B cell (primary cell): Measurements from ENCODE around the gene TAS2R20.
"Not testable (repeated sequence)": the region's sequence is repeated elsewhere in the genome, so short reads cannot be mapped to it uniquely, and the experiment has no call there.

Experiments used
- EZH2 ChIP-seq: IDR thresholded peaks from 2 replicates; pipeline ENCODE4 v1.6.1; 2012; ENCODE audit warnings: borderline replicate concordance, low read depth, mild to moderate bottlenecking, moderate library complexity, low read length; ENCODE audit not compliant: insufficient read depth, poor library complexity, severe bottlenecking
- TF ChIP-seq, protein P1 (sequence below): fragments of 200-600 bp; IDR thresholded peaks from one replicate; pipeline ENCODE4 v1.8.0; 2022; ENCODE audit warnings: antibody characterized with exemption, mild to moderate bottlenecking

DNA sequence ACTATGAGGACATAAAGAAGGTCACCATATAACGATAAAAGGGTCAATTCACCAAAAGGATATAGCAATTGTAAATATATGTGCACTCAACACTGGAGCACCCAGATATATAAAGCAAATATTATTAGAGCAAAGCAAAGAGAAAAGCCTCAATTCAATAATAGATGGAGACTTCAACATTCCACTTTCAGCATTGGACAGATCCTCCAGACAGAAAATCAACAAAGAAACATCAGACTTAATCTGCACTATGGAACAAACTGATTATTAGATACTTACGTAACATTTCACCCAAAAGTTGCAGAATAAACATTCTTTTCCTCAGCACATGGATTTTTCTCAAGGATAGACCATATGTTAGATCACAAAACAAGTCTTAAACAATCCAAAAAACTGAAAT lies 43.3 kb upstream of the TAS2R20 start:
- TF ChIP-seq, protein P1, sequence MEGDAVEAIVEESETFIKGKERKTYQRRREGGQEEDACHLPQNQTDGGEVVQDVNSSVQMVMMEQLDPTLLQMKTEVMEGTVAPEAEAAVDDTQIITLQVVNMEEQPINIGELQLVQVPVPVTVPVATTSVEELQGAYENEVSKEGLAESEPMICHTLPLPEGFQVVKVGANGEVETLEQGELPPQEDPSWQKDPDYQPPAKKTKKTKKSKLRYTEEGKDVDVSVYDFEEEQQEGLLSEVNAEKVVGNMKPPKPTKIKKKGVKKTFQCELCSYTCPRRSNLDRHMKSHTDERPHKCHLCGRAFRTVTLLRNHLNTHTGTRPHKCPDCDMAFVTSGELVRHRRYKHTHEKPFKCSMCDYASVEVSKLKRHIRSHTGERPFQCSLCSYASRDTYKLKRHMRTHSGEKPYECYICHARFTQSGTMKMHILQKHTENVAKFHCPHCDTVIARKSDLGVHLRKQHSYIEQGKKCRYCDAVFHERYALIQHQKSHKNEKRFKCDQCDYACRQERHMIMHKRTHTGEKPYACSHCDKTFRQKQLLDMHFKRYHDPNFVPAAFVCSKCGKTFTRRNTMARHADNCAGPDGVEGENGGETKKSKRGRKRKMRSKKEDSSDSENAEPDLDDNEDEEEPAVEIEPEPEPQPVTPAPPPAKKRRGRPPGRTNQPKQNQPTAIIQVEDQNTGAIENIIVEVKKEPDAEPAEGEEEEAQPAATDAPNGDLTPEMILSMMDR: not testable (repeated sequence)
- TF ChIP-seq EZH2: not testable (repeated sequence)
